ENCODE measurements around the gene SCN9A.
"Not testable (repeated sequence)": the region's sequence is repeated elsewhere in the genome, so short reads cannot be mapped to it uniquely, and the experiment has no call there.

The SCN9A gene

GRCh38 chr2:166373951-166374350 is 1.8 kb downstream of the SCN9A start:
- no peak for DNase-seq

DNA sequence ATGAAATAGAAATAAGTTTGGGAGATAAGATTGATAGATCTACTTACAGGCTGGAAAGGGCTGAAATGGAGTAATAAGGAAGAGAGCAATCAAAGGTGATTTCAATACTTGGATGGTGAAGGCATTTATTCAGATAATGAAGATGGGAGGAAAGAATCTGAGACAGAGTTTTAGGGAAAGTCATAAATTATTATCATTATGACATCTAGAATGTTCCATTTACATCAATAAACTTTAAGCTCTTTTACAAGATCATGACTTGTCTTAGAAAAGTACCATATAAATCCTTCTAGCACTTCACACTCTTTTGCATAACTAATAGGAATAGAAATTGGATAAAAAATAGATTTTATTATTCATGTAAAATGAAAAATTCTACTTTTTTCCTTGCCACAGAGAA is 2.2 kb downstream of the SCN9A start:
- no peak for DNase-seq

GRCh38 chr2:166373105-166373504 is 2.6 kb downstream of the SCN9A start:
- no peak for DNase-seq

DNA sequence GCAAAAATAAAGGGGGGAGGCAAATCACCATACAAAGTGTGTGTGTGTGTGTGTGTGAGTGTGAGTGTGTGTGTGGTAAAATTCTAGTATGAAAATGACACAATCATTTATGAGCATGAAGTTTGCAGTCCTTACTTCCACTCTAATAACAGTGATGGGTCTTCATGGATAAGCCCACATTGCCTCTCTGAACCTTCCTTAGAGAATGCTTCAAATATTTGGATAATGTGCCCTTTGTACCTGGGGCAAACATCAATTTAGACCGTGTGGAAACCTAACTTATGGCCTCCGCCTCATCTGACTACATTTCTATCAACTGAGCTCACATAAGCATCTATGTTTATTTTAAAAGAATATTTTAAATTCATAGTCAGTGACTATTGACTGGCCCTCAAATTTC is 3.7 kb downstream of the SCN9A start:
- no peak for DNase-seq

GRCh38 chr2:166365803-166366420 is 9.8 kb downstream of the SCN9A start:
- no peak for DNase-seq

- no peak for DNase-seq
Measured at GRCh38 chr2:166365239-166365638, 10.5 kb downstream of the SCN9A start.

- no peak for DNase-seq
Measured at GRCh38 chr2:166364476-166365161, 11.1 kb downstream of the SCN9A start.

DNA sequence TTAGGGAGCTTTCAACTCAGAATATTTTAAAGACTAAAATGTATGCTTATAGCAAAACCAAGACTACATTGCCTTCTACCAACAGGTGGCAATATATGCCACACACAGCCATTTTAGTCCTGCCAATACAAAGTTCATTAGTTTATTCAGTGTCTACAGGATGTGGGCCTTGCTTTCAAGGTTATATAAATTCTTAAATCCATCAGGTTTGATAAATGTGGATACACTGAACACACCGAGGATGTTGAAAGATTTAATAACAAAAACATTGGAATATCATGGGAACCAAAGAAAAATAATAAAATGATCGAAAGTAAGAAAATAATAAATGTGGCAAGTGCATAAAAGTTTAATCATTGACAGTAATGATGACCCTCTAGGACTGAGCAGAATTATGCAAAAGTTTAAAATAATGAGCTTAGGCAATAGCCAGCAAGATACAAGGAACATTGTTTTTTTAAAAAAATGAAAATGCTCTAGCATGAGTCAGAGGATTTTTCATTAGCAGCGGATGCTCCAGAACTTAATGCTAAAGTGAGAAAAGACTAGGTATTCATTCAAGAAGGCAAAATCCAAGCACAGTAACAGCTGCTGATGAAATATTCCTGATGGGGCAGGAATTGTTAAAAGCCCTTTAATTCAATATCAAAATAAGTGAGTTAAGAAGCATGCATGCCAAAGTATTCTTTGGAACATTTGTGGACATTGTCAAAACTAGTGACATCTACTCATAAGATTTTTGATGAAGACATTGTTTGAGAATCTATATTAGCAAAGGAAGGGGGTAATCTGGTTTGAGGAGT is 14.2 kb downstream of the SCN9A start:
- no peak for DNase-seq

GRCh38 chr2:166360906-166361305 is 14.8 kb downstream of the SCN9A start:
- no peak for DNase-seq

- no peak for DNase-seq
Measured at GRCh38 chr2:166360426-166360825, 15.3 kb downstream of the SCN9A start.

DNA sequence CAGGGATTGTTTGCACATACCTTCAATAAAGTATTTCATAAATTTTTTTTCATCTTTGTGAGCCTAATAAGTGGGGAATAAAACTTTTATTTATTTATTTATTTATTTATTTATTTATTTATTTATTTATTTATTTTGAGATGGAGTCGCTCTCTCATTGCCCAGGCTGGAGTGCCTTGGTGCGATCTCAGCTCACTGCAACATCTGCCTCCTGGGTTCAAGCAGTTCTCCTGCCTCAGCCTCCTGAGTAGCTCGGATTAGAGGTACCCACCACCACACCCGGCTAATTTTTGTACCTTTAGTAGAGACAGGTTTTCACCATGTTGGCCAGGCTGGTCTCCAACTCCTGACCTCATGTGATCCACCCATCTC is 17.8 kb downstream of the SCN9A start:
- DNase-seq: not testable (repeated sequence)

- DNase-seq: no peak
Measured at GRCh38 chr2:166357068-166357949, 18.4 kb downstream of the SCN9A start.

- DNase-seq: no peak
Measured at GRCh38 chr2:166351319-166351718, 24.4 kb downstream of the SCN9A start.

GRCh38 chr2:166350525-166350924 is 25.2 kb downstream of the SCN9A start:
- no peak for DNase-seq

DNA sequence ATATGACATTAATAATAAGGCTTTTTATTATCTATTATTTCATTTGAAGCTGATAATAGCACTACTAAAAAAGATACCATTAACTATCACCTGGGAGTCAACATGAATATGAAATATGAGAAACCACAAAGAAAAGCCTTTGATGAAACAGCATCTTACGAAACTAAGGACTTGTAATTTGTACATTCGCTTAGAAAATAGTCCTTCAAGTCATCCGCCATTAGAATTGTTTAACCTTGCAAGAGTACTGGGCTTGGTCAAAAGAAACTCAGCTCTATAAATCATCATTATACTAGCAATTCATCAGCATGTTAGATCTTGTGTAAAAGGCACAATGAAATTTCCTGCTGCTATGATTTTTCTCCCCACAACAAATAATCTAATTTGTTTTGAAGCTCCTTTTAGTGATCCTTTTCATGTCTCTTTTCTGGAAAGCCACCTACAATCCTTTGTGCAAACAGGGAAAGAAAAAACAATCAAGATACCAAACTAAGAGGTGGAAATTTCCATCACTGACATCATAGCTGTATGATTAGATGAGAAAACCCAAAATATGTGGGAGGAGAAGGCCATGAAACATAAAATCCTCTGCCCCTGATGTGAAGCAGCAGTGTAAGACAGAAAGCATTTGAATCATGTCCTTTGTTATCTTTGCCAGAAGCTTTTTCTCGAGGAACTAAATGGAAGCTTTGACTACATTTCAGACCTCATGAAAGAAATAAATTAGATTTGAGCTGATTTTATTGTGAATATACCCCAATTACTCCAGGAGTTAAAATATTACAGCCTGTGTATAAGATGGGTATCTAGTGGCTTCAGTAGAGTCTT is 31.2 kb downstream of the SCN9A start:
- no peak for DNase-seq

DNA sequence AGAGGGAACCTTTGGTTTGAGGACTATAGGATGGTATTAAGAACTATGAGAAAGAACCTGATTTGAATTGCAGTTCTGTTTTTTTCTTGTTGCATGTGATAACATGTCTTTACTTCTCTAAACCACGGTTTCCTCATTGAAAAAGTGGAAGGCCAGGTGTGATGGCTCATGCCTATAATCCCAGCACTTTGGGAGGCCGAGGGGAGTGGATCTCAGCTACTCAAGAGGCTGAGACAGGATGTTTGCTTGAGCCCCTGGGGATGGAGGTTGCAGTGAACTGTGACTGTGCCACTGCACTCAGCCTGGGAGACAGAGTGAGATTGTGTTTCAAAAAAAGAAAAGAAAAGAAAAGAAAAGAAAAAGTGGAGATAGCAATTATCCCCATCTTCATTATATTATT is 32.3 kb downstream of the SCN9A start:
- no peak for DNase-seq

GRCh38 chr2:166341426-166341825 is 34.3 kb downstream of the SCN9A start:
- no peak for DNase-seq

DNA sequence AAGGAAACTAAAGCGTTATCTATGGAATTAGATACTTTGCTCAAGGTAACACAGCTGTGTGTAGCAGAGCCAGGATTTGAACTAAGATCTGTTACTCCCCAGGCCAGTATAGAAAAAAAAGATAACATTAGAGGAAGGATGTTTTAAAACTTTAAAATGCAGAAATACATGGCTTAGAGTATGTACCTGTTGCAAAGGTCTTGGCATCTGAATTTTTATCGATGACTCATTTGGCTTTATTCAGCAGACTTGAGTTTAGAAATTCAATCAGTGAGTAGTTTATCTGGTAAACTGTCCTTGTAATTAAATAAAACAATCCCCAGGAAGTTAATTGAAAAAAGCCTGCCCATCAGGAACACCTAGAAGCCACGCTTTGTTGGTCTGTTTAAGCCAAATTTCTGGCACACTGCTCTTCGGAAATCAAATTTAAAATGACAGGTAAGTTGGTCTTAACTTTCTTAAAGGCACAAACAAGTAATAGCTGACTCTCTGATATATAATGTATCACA is 36.9 kb downstream of the SCN9A start:
- DNase-seq: no peak

GRCh38 chr2:166337932-166338331 is 37.8 kb downstream of the SCN9A start:
- no peak for DNase-seq

DNA sequence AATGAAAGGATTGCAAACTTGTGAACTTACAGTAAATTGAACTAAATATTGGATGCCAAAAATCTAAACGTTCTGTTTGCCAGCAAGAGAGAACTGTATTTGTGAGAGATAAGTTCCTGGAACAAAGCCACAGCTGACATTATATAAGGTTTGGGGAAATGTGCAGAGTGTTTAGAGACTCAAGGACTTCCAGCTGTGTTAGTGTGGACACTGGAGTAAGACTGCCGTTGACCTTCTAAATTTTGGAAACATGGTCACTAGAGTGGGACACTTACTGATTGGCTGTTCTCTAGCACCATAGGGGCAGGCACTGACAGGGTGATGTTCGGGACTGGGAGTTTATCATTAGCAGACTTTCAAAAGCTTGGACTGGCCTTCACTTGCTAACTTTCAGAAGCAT is 40.5 kb downstream of the SCN9A start:
- no peak for DNase-seq

DNA sequence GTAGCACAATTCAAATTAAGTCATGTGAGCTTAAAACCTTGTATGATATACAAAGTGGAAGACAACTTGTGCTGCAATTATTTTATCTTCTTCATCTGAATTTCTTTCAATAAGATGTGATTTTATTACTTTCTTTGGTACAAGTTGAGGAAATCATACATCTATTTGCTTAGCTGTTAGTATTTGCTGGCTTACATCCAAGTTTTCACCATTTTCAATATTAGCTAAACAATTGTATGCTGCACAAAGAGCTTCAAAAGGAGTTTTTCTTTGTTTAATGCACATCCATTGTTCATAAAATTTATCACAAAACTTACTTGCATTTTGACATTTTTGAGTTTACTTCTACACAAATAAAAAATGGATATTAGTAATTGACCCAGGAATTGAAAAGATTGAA is 40.9 kb downstream of the SCN9A start:
- no peak for DNase-seq

DNA sequence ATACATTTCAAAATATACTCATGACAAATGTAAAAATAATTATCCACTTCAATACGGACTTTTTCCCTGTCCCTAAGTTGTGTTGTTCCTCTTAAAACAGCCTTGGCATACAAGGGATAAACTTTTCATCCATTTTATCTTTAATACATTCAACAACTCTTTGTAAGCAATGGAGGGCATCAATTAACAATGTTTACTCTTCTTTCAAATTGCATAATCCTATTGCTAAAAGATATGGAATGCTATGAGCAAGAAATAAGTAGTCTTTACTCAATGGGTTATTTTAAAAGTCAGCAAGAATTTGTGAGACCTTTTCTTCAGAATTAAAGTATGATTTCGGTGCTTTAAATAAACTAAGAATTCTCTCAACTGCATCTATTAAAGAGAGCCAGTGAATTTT is 41.9 kb downstream of the SCN9A start:
- DNase-seq: no peak
